GM21360 (cell line): ENCODE data around the gene SAXO1.
"Not testable (repeated sequence)": the region's sequence is repeated elsewhere in the genome, so short reads cannot be mapped to it uniquely, and the experiment has no call there.

Experiments used
- ATAC-seq: cut with Tn5 transposase; IDR thresholded peaks from one replicate; pipeline ENCODE4 v1.9.1; 2021; ENCODE audit warnings: mild to moderate bottlenecking, moderate library complexity; ENCODE audit not compliant: unreplicated experiment

Gene SAXO1, protein sequence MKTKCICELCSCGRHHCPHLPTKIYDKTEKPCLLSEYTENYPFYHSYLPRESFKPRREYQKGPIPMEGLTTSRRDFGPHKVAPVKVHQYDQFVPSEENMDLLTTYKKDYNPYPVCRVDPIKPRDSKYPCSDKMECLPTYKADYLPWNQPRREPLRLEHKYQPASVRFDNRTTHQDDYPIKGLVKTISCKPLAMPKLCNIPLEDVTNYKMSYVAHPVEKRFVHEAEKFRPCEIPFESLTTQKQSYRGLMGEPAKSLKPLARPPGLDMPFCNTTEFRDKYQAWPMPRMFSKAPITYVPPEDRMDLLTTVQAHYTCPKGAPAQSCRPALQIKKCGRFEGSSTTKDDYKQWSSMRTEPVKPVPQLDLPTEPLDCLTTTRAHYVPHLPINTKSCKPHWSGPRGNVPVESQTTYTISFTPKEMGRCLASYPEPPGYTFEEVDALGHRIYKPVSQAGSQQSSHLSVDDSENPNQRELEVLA

DNA sequence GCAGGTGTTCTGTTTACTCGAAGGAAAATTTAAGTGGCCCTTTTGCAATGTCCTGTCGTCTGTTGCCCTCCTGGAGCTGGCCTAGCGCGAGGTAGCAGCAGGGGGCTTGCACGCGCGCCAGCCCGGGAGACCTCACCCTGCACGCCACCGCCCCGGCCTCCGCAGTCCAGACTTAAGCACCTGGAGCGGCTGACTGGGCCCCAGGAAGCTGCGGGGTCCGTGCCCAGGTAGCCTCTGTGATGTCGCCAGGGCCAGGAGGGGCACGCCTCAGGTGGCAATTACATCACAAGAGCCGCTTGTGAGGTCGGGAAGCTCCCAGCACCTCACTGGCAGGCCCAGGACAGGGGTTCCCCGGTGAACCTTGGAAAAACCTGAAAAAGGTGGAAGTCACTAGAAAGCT, at the start of gene SAXO1:
Gene SAXO1 (minus strand): TSS at position 195 of the 400 bp plus-strand sequence. CDS start 301 bp downstream, outside the sequence.
- ATAC-seq: no peak

DNA sequence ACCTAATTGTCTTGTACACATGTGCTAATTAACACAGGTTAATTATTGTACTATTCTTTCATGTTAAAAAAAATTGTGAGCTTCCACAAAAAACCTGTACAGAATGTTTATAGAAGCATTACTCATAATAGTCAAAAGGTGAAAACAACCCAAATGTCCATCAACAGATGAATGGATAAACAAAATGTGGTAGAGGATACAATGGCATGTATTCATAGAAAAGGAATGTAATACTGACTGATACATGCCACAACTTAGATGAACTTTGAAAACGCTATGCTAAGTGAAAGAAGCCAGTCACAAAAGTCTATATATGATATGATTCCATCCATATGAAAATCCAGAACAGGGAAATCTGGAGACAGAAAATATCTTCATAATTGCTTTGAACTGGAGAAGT, 41.8 kb upstream of the SAXO1 start:
- no peak for ATAC-seq

DNA sequence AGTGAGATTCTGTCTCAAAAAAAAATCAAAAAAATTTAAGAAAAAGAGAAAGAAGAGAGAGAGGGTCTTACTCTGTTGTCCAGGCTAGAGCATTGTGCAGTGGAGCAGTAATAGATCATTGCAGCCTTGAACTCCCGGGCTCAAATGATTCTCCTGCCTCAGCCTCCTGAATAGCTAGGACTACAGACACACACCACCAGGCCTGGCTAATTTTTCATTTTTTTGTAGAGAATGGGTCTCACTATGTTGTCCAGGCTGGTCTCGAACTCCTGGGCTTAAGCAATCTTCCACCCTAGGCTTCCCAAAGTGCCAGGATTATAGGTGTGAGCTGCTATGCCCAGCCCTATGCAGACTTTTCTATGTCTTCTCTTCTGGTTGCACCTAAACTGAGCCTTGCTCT, 41.2 kb upstream of the SAXO1 start:
- no peak for ATAC-seq

DNA sequence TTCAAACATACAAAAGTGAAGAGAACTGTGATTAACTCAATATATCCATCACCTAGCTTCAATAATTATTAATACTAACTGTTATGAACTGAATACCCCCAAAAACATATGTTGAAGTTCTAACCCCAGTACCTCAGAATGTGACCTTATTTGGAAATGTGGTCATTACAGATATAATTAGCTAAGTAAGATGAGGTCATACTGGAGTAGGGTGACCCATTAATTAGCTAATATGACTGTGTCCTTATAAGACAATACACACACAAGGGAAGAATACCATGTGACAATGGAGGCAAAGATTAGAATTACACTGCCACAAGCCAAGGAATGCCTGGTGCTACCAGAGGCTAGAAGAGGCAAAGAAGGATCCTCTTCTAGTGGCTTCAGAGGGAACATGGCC, 24.0 kb upstream of the SAXO1 start:
- no peak for ATAC-seq

DNA sequence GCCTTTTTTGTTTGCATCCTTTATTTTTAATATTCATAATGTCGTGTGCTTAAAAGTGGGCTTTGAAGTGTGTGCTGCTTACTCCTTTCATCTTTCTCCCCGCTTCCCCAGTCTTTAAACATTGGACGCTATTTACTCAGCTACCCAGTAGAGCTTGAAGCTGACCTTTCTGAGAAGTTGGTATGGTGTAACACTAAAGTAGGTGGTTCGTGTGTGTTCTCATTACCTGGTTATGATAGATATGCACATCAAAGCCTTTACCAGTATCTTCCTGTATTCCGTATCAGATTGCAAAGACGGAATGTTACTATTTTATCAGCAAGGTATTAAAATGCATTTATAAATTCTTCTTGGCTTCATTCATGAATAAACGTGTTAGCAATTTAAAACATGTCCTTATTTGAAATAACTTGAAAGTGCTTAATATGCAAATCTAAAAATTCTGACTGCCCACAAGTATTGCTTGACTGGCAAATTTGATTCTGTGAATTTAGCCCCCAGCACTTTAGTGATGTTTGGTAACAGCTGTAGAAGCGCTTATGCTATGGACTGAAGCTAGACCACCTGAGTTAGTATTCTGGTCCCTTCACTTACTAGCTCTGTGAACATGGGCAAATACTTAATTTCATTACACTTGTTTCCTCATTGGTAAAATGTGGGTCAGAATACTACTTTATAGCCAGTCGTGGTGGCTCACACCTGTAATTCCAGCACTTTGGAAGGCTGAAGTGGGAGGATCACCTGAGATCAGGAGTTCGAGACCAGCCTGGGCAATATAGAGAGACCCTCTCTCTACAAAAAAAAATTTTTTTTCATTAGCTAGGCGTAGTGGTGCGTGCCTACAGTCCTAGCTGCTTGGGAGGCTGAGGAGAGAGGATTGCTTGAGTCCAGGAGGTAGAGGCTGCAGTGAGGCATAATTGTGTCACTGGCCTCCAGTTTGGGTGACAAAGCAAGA, 17.9 kb upstream of the SAXO1 start:
- ATAC-seq: no peak

DNA sequence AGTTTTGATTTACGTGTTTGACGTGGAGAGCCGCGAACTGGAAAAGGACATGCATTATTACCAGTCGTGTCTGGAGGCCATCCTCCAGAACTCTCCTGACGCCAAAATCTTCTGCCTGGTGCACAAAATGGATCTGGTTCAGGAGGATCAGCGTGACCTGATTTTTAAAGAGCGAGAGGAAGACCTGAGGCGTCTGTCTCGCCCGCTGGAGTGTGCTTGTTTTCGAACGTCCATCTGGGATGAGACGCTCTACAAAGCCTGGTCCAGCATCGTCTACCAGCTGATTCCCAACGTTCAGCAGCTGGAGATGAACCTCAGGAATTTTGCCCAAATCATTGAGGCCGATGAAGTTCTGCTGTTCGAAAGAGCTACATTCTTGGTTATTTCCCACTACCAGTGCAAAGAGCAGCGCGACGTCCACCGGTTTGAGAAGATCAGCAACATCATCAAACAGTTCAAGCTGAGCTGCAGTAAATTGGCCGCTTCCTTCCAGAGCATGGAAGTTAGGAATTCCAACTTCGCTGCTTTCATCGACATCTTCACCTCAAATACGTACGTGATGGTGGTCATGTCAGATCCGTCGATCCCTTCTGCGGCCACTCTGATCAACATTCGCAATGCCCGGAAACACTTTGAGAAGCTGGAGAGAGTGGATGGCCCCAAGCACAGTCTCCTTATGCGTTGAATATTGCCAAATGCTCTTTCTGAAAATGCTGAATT, 17.1 kb upstream of the SAXO1 start:
- ATAC-seq: no peak

DNA sequence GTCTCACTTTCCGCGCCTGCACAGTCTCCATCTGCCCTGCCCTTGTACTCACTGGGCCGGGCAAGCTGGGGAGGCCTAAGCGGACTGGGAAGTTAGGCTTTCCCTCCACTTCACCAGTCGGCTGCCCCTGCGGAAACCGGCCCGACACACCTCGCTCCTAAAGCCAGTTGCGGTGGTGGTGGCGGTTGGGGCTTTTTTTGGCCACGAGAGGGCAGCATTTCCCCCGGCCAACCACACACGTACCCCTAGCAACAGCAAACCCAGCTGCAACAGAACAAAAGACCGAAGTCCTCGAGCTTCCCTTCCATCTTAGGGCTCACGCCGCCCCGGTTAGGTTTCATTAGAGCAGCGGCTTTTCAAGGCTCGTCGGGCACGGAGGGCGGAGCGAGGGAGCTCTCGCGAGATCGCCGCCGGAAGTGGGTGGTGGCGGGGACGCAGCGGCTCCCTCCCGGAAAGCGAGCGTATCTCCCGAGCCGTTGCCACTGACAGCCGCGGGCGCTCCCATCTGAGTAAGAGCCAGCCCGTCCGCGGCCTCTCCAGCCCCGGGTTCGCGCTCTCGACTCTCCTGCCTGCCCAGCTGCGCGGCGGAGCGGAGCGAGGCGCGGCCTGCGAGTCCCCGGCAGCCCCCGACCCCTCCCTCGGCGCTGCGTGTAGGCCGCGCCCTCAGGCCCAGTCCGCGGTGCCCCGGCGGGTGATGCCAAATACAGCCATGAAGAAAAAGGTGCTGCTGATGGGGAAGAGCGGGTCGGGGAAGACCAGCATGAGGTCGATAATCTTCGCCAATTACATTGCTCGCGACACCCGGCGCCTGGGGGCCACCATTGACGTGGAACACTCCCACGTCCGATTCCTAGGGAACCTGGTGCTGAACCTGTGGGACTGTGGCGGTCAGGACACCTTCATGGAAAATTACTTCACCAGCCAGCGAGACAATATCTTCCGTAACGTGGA, 16.2 kb upstream of the SAXO1 start, which contains the start of gene RRAGA:
Gene RRAGA (plus strand): TSS at position 462 of the 951 bp plus-strand sequence. CDS start 233 bp downstream, at position 695.
- ATAC-seq: peak; percentile 91

DNA sequence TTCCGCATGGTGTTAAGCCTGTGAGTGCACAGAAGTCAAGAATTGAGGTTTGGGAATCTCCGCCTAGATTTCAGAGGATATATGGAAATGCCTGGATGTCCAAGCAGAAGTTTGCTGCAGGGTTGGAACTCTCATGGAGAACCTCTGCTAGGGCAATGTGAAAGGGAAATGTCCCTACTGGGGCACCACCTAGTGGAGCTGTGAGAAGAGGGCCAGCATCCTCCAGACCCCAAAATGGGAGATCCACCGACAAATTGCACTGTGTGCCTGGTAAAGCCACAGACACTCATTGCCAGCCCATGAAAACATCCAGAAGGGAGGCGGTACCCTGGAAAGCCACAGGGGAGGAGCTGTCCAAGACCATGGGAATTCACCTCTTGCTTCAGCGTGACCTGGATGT, 3.6 kb upstream of the SAXO1 start:
- no peak for ATAC-seq

DNA sequence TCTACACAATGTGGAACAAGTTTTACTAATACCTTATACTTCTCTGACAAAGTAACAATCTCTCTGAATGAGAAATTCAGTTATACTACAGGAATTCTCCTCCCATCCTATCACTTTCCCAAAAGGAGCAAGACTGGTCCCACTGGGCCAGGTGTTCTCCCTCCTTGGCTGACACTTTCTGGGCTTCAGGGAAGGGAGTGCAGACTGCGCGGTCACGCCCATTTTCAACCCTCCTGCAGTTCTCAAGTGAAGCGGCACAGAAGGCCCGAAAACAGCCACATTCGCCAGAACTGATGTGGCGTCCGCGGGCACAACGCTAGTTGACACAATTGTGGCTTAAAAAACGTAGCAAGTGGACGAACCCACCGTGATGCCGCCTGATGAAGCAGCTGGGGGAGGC, 603 bp downstream of the SAXO1 start:
- no peak for ATAC-seq

DNA sequence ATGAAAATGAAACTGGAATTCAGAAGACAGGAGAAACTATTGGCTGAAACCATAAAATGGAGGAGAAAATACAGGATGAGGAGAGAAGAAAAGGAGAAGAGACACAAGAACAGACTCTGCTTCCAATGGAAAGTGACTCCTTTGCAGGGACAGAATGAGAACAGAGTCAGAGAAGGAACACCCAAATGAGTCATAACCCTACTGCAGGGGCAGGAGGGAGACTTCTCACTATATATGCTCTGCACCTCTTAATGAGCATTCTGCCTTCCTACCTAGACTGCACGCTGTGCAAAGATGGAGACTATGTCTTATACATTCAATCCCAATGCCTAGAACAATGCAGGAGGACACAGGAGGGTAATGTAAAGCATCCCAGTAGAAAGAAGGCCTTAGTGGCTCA, 2.1 kb downstream of the SAXO1 start:
- ATAC-seq: peak; percentile 71

DNA sequence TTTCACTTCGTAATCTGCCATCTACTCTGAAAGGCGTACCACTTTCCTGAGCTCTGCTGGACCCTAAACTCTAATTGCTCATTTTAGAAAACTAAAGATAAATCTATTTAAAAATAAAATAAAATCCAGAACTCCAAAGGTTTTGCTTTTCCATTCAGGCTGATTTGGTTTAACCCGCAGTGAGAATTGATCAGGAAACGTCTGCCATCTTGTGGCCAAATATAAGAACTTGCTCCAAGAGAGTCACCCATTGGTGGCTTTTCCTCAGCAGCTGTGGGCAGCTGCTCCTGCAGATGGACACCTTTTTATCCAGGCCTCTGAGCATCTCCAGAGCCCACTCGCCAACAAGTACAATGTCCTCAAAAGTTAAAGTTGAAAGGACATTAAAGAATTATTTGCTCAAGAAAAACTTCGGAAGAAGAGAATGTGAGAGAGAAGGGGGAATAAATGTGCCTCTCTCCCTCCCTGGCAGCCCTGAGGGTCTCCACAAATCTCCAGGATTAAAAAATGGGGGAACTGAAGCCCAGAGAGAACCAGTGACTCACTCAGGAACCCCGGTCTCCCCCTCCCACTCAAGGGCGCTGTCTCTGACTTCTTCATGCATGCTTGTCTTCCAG, 4.1 kb downstream of the SAXO1 start:
- no peak for ATAC-seq

DNA sequence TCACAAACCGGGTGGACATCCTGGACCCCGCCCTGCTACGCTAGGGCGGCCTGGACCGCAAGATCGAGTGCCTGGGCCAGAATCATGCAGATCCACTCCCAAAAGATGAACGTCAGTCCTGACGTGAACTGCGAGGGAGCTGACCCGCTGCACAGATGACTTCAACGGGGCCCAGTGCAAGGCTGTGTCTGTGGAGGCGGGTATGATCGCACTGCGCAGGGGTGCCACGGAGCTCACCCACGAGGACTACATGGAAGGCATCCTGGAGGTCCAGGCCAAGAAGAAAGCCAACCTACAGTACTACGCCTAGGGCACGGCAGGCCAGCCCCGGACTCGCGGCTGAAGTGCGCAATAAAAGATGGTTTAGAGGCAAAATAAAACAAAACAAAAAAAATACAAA, 5.2 kb downstream of the SAXO1 start:
- no peak for ATAC-seq

DNA sequence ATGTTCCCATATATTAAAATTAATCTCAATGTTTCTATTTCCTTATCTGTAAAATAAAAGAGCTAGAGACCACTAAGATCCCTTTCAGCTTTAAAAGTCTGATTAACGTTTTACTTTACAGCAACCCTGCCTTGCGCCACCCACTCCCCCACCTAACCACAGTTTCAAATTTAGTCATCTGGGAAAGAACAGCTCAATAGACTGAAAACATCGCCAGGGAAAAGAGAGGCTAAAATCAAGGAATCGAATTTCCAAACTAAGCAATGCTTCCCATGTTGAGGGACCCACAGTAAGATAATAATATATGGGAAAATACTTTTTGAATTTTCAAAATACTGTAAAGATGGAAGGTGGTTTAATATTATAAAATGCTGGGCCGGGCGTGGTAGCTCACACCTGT, 6.6 kb downstream of the SAXO1 start:
- ATAC-seq: no peak

DNA sequence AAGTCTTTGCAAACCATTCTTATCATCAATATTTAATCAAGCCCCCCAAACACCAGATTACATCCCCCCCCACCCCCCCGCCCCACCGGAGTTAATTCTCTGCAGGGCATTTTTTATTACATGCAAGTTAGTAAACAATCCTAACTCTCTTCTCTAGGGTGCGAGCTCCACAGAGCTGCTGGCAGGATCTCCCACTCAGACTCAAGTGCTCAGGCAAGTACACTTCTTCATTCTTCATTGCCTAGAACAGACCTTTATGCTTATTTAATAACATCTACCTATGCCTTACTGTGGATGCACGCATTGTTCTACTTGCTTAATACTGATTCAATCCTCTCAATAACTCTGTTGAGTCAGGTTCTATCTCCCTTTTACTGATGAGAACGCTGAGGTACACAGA, 9.9 kb downstream of the SAXO1 start:
- no peak for ATAC-seq

DNA sequence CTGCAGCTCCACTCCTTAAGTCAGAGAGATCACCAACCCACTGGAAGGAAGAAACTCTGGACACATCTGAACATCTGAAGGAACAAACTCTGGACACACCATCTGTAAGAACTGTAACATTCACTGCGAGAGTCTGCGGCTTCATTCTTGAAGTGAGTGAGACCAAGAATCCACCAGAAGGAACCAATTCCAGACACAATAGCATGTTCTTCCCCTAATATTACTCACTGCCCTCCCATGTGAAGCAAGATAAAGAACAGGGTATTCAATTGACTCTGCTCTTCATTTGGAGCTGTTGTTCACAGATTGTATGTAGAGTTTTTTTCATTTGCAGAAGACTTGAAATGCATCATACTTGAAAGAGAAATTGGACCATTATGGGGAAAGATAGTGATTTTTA, 10.8 kb downstream of the SAXO1 start:
- no peak for ATAC-seq

DNA sequence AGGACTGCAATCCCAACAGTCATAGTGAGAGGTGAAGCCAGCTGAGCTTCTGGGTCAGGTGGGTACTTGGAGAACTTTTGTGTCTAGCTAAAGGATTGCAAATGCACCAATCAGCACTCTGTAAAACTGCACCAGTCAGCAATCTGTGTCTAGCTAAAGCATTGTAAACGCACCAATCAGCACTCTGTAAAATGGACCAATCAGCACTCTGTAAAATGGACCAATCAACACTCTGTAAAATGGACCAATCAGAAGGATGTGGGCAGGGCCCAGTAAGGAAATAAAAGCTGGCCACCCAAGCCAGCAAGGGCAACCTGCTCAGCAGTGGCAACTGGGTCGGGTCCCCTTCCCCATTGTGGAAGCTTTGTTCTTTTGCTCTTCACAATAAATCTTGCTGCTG, 11.4 kb downstream of the SAXO1 start:
- not testable (repeated sequence) for ATAC-seq

DNA sequence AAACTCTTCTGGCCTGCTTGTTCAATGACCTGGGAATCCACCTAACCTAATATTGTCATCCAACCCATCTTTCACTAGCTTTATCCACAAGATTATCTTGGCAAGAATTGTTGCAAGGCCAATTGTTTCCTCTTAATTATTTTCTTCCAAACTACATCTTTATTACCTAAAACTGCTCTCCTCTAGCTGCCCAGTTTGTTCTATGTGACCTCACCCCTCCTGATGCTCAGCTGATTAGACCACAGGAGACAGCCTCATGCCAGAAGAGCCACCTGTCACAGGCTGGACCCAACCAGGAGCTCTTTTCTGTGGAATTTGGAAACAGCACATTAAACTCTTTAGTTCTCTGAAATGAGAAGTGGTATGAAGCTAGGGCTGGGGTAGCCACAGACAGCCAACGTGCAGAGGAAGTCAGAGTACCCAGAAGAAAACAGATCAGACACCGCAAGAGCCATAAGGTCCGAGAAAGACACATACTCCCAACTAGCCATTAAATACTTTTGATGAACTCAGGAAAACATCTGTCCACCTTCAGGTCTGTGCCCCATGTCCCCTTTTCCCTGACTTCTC, 12.0 kb downstream of the SAXO1 start:
- ATAC-seq: no peak

DNA sequence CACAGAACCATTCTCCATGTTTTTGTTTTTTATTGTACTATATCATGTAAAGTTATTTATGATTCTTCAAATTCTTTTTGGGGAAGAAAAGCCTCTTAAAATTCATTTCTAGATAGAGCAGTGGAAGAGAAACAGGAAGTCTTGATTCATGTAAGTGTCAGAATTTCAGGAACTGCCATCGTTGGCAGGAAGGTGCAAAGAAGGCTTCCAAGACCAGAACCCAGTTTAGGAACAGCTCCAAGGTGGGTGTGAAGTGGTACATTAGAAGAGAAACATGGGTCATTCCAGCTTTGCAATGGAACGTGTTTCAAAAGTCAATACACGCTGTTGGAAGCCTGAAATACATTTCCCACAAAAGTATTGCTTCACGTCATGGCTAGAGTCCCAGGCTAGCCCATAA, 14.8 kb downstream of the SAXO1 start:
- ATAC-seq: no peak

DNA sequence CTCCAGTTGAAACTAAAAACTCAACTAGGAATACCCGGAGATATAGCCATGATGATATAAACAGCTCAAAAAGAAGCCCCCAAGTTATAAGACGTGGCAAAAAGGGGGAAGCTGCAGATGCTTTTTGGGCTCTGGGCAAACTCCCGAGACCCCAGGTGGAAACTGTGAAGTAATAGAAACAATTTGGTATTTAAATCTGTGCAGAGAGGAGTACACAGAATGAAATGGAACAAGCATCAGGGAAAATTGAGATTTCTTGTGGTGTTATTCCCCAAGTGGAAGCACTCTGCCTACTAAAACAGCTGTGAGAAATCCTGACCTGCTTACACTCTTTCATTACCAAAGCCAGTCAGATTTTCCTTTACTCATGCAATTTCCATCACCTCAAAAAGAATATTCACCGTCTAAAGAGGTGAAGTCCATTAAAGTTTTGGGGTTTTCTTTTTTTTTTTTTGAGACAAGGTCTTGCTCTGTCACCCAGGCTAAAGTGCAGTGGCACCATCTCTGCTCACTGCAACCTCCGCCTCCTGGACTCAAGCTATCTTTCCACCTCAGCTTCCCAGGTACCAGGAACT, 23.5 kb downstream of the SAXO1 start:
- no peak for ATAC-seq
